IPS-11a (cell line): ENCODE results near the gene PGK1.
"Not testable (repeated sequence)": the region's sequence is repeated elsewhere in the genome, so short reads cannot be mapped to it uniquely, and the experiment has no call there.

Experiments used
- H3K4me3 ChIP-seq: one replicate; pipeline ENCODE4 v1.5.1; 2013; ENCODE audit warnings: low read depth, low read length, control low read depth

The PGK1 gene

DNA sequence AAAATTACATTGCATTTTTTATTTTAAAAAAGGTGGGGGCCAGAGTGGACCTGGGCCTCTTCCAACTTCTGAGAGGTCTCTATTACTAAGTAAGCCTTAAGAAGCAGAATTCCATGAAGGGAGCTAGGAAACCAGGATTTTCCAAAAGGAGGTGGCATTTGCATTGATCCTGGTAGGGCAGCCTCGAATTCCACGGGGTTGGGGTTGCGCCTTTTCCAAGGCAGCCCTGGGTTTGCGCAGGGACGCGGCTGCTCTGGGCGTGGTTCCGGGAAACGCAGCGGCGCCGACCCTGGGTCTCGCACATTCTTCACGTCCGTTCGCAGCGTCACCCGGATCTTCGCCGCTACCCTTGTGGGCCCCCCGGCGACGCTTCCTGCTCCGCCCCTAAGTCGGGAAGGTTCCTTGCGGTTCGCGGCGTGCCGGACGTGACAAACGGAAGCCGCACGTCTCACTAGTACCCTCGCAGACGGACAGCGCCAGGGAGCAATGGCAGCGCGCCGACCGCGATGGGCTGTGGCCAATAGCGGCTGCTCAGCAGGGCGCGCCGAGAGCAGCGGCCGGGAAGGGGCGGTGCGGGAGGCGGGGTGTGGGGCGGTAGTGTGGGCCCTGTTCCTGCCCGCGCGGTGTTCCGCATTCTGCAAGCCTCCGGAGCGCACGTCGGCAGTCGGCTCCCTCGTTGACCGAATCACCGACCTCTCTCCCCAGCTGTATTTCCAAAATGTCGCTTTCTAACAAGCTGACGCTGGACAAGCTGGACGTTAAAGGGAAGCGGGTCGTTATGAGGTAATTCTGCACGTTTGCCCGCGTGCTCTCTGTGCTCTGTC is at the start of gene PGK1:
TSS of gene PGK1 (plus strand) at position 626 of the 824 bp plus-strand sequence. CDS start at position 719, 93 bp downstream.
- H3K4me3 ChIP-seq: peak within 1 kb of the TSS; percentile 88

DNA sequence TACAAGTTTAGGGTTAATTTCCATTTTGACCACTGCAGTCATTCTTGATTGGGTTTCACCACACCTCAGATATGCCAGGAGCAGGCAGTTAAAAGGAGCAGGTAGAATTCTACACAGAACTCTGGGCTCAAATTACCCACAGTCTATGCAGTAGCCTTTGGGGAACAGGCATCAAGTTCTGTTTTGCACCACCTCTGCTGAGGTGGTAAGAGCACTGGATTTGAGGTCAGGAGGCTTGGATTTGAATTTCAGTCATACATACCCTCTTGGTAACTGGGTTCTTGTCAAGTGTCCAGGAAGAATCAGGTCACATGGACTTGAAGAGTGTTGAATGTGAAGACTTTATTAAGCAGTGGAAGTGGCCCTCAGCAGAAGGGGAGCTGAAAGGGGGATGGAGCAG is 40.4 kb upstream of the PGK1 start:
- H3K4me3 ChIP-seq: no peak overlapping the region

- no peak overlapping the region for H3K4me3 ChIP-seq
These were observed 39.9 kb upstream of the PGK1 start for GRCh38 chrX:78064152-78064551.

DNA sequence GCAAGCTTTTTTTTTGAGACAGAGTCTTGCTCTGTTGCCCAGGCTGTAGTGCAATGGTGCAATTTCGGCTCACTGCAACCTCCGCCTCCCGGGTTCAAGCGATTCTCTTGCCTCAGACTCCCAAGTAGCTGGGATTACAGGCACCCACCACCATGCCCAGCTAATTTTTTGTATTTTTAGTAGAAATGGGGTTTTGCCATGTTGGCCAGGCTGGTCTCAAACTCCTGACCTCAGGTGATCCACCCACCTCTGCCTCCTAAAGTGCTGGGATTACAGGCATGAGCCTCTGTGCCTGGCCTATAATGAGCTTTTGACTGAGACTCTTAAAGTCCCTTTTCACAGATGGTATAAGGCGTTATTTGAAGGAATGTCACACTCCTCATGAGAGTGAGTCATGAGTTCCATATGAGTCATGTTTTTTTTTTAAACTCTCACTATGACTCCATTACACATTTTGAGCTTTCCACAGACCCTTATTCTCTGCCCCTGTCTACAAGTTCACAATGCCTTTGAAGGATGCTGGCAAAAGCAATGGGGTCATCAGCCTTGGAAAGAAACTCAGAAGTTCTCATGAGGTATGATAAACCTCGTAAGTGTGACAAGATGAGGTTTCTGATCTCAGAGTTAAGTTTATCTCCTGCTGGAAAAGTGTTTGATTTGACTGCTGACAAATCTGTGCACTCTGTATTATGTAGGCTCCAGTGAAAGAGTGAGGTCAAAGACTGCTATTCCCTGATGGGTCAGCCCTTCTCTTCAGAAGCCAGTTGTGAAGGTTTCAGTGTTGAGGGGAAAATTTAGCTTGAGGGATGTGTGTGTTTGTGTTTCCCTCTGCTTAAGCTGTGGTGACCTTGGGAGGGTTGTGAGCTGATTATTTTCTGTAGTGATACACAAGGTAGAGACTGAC is 39.1 kb upstream of the PGK1 start:
- not testable (repeated sequence) for H3K4me3 ChIP-seq

GRCh38 chrX:78066110-78066509 is 37.9 kb upstream of the PGK1 start:
- H3K4me3 ChIP-seq: no peak overlapping the region

- H3K4me3 ChIP-seq: no peak overlapping the region
These were observed 32.7 kb upstream of the PGK1 start for GRCh38 chrX:78071331-78071730.

GRCh38 chrX:78073147-78074077 is 30.6 kb upstream of the PGK1 start:
- not testable (repeated sequence) for H3K4me3 ChIP-seq

DNA sequence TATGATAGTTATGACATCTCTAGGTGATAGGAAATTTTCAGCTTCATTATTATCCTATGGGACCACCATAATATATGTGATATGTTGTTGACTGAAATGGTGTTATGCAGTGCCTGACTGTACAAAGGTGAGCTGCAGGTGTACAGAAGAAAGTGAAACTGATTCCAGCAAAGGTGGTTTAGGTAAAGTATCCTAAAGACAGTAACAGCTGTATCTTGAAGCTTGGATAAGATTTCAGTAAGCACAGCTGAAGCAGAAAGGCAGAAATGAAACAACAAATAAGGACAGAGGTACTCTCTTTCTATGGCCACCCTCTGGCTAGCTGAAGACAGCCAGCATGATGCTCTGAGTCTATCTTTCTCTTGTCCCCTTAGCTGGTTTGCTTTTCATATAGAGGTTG is 30.0 kb upstream of the PGK1 start:
- no peak overlapping the region for H3K4me3 ChIP-seq

GRCh38 chrX:78075787-78076389 is 28.2 kb upstream of the PGK1 start:
- H3K4me3 ChIP-seq: no peak overlapping the region

DNA sequence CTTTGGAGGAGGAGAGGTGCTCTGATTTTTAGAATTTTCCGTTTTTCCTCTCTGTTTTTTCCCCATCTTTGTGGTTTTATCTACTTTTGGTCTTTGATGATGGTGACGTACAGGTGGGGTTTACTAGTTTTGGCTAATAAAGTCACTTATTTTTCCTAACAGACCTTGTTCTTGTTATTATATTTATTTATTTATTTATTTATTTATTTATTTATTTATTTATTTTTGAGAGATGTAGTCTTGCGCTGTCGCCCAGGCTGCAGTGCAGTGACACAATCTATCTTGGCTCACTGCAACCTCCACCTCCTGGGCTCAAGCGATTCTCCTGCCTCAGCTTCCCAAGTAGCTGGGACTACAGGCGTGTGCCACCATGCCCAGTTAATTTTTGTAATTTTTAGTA is 22.6 kb upstream of the PGK1 start:
- H3K4me3 ChIP-seq: not testable (repeated sequence)

DNA sequence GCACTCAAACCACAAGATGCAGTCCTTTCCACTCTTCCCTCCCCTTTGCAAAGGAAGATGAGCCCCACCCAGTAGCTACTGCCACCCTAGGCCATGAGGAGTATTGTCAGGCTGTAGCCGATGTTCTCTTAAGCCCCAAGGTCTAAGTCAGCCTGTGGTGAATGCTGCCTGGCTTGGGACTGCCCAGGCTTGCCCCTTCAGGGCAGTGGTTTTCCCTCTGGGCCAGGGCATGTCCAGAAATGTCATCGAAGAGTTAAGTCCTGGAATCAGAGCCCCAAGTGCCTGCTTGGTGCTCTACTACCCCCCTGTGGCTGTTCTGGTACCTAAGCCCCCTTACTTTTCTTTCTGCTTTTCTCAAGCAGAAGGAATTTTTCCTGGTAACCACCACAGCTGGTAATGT is 11.8 kb upstream of the PGK1 start:
- no peak overlapping the region for H3K4me3 ChIP-seq

GRCh38 chrX:78098108-78098507 is 5.9 kb upstream of the PGK1 start:
- H3K4me3 ChIP-seq: no peak overlapping the region

GRCh38 chrX:78102091-78102490 is 2.0 kb upstream of the PGK1 start:
- no peak overlapping the region for H3K4me3 ChIP-seq

DNA sequence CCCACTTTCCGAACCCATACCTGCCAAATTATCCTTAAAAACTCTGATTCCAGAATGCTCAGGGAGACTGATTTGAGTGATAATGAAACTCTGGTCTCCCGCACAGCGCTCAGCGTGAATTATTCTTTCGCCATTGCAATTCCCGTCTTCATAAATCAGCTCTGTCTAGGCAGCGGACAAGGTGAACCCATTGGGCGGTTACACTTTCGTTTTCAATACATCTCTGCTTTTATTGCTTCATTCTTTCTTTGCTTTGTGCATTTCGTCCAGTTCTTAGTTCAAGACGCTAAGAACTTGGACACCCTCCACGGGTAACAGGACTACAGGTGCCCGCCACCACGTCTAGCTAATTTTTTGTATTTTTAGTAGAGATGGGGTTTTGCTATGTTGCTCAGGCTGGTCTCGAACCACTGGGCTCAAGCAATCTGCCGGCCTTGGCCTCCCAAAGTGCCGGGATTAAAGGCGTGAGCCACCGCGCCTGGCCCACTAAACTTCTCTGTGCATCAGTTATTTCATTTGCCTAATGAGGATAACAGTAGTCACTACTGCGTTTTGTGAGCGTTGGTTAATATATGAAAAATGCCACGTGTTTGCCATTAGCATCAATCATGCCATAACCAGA is 936 bp upstream of the PGK1 start:
- peak overlapping the region; percentile 17 for H3K4me3 ChIP-seq

DNA sequence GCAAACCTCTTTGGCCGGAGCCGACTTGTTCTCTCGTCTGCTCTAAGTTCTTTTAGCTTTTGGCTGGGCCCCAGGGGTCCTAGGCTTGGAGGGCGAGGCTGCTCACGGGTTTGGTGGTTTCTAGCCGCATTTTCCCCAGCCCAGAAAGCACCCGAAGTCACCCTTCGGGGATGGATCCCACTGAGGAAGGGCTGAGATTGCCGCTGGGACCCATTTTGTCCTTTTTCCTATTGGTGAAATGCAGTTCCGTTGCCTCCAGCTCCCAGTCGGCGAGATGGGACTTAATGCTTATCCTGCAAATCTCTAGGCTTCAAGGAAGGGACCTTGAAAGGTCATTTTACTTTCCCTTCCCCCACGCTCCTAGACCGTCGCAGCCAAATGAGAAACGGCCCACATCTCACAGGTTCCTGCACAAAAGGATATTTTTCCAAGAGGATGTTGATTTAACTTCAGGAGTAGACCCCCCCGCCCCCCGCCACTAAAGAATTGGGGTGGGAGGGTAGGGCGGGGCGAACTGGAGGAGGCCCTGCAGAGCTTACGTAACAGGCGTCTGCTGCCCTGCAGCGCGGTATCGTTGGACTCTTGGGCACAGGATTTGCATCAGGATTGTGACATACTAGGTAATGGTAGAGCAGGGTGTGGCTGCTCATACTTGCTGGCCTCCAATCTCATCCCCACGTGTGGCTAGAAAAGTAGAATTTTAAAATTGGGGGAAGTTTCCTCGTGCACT is 564 bp downstream of the PGK1 start:
- peak overlapping the region; percentile 88 for H3K4me3 ChIP-seq

- no peak overlapping the region for H3K4me3 ChIP-seq
These were observed 2.0 kb downstream of the PGK1 start for GRCh38 chrX:78105944-78106650.

DNA sequence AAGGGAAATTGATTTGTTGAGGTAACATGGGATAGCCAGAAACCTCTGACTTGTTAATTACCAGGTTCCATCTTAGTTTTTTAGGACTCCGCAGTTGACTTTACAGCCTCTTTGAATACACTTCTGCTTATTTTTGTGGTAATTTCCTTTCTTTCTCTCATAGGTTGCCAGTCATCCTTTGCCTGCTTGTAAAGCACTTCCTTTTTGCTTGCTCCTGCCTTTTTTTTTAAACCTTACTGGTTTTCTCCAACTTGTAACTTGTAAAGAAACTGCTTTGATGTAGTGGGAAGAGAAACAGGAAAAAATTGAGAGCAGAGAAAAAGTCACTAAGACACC is 2.6 kb downstream of the PGK1 start:
- no peak overlapping the region for H3K4me3 ChIP-seq

DNA sequence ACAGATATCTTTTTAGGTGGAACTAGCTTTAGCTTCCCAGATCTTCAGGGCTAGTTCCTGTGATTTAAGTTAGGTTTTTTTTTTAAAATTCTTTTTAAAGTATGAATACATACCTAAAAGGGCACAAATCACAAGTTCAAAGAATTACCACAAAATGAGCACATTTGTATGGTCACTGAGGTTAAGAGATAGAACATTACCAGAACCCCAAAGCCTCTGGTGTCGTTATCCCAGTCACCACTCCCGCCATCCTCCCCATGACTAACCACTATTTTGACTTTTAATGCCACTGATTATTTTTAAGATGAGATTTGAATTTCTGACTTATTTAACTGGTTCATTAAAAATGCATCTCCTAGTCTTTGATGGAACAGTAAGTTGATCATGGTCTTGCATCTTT is 5.4 kb downstream of the PGK1 start:
- no peak overlapping the region for H3K4me3 ChIP-seq
